ENCODE data around the gene RIPK1. TPM values are rescaled to one million over a fixed set of nuclear protein-coding genes. Genes with fewer than 3 reads are reported as not detected.

RIPK1 gene
- total RNA-seq, 1 experiment from 2014 or later, result 16.8 TPM

DNA sequence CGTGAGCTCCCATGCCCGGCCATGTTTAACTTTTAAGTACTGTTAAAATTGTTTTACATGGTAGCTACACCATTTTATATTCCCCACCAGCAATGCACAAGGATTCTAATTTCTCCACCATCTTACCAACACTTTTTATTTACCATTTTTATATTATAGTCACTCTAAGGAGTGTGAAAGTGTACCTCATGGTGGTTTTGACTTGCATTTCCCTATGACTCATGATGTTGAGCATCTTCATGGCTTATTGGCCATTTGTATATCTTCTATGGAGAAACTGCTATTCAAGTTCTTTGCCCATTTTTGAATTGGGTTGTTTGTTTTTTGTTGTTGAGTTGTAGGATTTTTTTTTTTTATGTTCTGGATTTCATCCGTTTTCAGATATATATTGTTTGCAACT lies 34.6 kb downstream of the RIPK1 start:
- DNase-seq (ENCODE audit: unreplicated experiment), result no peak
- H3K36me3 Mint-ChIP-seq (ENCODE audit: insufficient read depth, unreplicated experiment), result peaks cover 67% of the 10 kb centered on the region
- intact Hi-C loops (cut with micrococcal nuclease), result no loop called here

DNA sequence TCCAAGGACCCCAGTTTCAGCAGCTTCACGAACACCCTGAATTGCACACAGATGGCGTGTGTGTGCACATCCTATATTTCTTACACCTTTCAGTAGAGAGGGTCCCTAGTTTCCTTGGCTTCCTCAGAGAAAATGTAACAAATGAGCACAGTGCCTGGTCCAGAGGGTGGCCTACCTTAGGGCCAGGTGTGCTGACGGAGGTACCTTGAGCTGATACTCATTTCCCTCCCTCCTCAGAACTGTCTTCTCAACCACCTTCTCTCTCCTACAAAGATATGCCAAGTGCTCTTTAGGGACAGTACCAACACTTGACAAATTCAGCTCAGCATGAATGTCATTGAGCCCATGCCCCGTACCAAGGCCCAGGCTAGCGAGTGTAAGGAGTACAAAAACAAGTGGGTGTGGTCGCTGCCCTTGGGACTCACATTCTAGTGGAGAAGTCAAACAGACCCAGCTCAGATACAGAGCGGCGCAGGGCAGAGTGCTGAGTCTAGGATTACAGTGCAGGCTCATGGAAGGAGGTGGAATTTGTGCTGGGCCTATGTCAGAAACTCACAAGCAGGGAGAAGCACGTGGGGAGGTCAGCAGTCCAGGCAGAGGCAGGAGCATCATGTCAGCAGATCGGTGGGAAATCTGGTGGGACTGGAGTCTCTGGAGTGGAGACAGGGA lies 40.6 kb downstream of the RIPK1 start:
- DNase-seq (ENCODE audit: unreplicated experiment), result no peak
- Mint-ChIP-seq H3K36me3 (ENCODE audit: insufficient read depth, unreplicated experiment) (peaks cover 75% of the 10 kb centered on the region), H3K9me3 (ENCODE audit: unreplicated experiment) (no peaks in the 10 kb centered on the region), H3K4me3 (ENCODE audit: unreplicated experiment) (no peak overlapping the region), H3K27ac (ENCODE audit: low read depth, unreplicated experiment) (no peak overlapping the region), H3K27me3 (ENCODE audit: insufficient read depth, unreplicated experiment) (no peaks in the 10 kb centered on the region), H3K4me1 (ENCODE audit: insufficient read depth, unreplicated experiment) (no peaks in the 10 kb centered on the region)
- BruUV-seq (replicated peaks), result no TSS peak
- ChIA-PET POLR2A (interaction anchor here (0.6 to 1.7 kb wide), 3 partner anchors 8 to 173 kb away, joined by 3 to 7 read pairs (median 3); partner anchors contain the start of gene BPHL), CTCF (interaction anchor here (0.6 to 1.7 kb wide), 3 partner anchors 11 to 358 kb away, joined by 3 to 5 read pairs (median 5); partner anchors contain the start of genes MYLK4 and TUBB2A)
- intact Hi-C loops (cut with micrococcal nuclease), result no loop called here
- TF ChIP-seq, protein P1, sequence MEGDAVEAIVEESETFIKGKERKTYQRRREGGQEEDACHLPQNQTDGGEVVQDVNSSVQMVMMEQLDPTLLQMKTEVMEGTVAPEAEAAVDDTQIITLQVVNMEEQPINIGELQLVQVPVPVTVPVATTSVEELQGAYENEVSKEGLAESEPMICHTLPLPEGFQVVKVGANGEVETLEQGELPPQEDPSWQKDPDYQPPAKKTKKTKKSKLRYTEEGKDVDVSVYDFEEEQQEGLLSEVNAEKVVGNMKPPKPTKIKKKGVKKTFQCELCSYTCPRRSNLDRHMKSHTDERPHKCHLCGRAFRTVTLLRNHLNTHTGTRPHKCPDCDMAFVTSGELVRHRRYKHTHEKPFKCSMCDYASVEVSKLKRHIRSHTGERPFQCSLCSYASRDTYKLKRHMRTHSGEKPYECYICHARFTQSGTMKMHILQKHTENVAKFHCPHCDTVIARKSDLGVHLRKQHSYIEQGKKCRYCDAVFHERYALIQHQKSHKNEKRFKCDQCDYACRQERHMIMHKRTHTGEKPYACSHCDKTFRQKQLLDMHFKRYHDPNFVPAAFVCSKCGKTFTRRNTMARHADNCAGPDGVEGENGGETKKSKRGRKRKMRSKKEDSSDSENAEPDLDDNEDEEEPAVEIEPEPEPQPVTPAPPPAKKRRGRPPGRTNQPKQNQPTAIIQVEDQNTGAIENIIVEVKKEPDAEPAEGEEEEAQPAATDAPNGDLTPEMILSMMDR (IDR thresholded peaks at IDR 0.05; ENCODE audit: unreplicated experiment), result no peak

More for the DNA sequence above, 34.6 kb downstream of the RIPK1 start:
- no peak overlapping the region for H3K27ac Mint-ChIP-seq (ENCODE audit: low read depth, unreplicated experiment)
- H3K4me1 Mint-ChIP-seq (ENCODE audit: insufficient read depth, unreplicated experiment), result no peaks in the 10 kb centered on the region
- H3K9me3 Mint-ChIP-seq (ENCODE audit: unreplicated experiment), result no peaks in the 10 kb centered on the region
- ChIA-PET POLR2A (interaction anchor here (2.2 kb wide), 1 partner anchor 14 kb away, joined by 6 read pairs; no protein-coding TSS in a partner anchor), CTCF (interaction anchor here (0.6 kb wide), 1 partner anchor 1413 kb away, joined by 3 read pairs; no protein-coding TSS in a partner anchor)
- BruUV-seq (replicated peaks), result no TSS peak
- H3K27me3 Mint-ChIP-seq (ENCODE audit: insufficient read depth, unreplicated experiment), result no peaks in the 10 kb centered on the region
- no peak overlapping the region for H3K4me3 Mint-ChIP-seq (ENCODE audit: unreplicated experiment)
- TF ChIP-seq, protein P1 (IDR thresholded peaks at IDR 0.05; ENCODE audit: unreplicated experiment), result no peak

DNA sequence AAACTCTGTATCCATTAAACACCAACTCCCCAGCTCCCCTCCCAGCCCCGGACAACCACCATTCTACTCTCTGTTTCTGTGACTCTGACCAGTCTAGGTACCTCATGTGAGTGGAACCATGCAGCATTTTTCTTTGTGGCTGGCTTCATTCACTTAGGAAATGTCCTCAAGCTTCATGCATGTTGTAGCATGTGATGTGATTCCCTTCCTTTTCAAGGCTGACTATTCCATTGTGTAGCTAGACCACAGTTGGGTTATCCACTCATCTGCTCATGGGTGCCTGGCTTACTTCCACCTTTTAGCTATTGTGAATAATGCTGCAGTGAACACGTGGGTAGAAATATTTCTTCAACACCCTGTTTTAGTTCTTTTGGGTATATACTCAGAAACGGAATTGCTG lies 41.5 kb downstream of the RIPK1 start:
- no peak overlapping the region for H3K4me3 Mint-ChIP-seq (ENCODE audit: unreplicated experiment)
- ChIA-PET CTCF (interaction anchor here (0.6 kb wide), 1 partner anchor 113 kb away, joined by 3 read pairs; no protein-coding TSS in a partner anchor), POLR2A (no interaction called here)
- H3K27ac Mint-ChIP-seq (ENCODE audit: low read depth, unreplicated experiment), result no peak overlapping the region
- TF ChIP-seq, protein P1 (IDR thresholded peaks at IDR 0.05; ENCODE audit: unreplicated experiment), result no peak
- no peaks in the 10 kb centered on the region for H3K9me3 Mint-ChIP-seq (ENCODE audit: unreplicated experiment)
- peaks cover 69% of the 10 kb centered on the region for H3K36me3 Mint-ChIP-seq (ENCODE audit: insufficient read depth, unreplicated experiment)
- H3K4me1 Mint-ChIP-seq (ENCODE audit: insufficient read depth, unreplicated experiment), result no peaks in the 10 kb centered on the region
- DNase-seq (ENCODE audit: unreplicated experiment), result no peak
- BruUV-seq (replicated peaks), result no TSS peak
- H3K27me3 Mint-ChIP-seq (ENCODE audit: insufficient read depth, unreplicated experiment), result no peaks in the 10 kb centered on the region
- intact Hi-C loops (cut with micrococcal nuclease), result no loop called here

DNA sequence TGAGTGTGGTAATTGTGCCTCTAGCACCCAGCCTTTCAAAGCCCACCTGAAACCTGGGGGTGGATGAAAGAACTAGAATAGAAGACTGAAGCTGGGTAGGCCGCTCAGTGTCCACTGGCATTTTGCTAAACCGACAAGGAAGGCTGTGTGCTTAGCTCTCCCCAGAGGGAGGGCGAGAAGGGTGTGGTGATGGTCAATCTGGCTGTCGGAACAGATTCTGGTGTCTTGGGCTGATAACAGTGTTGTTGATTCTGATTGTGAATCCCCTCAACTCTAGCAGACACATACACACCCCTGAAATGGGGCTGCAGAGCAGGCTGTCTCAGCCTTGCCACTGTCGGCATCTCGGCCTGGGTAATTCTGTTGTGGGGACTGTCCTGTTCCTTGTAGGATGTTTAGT lies 46.1 kb downstream of the RIPK1 start:
- DNase-seq (ENCODE audit: unreplicated experiment), result no peak
- intact Hi-C loops (cut with micrococcal nuclease), result no loop called here
- Mint-ChIP-seq H3K36me3 (ENCODE audit: insufficient read depth, unreplicated experiment) (peaks cover 26% of the 10 kb centered on the region), H3K27me3 (ENCODE audit: insufficient read depth, unreplicated experiment) (no peaks in the 10 kb centered on the region), H3K9me3 (ENCODE audit: unreplicated experiment) (no peaks in the 10 kb centered on the region), H3K27ac (ENCODE audit: low read depth, unreplicated experiment) (no peak overlapping the region), H3K4me1 (ENCODE audit: insufficient read depth, unreplicated experiment) (peaks cover 12% of the 10 kb centered on the region), H3K4me3 (ENCODE audit: unreplicated experiment) (no peak overlapping the region)
- ChIA-PET CTCF (no interaction called here), POLR2A (no interaction called here)
- TF ChIP-seq, protein P1 (IDR thresholded peaks at IDR 0.05; ENCODE audit: unreplicated experiment), result no peak
- BruUV-seq (replicated peaks), result no TSS peak
